ENCODE data around the gene DNHD1.

- TF ChIP-seq CTCF (IDR thresholded peaks at IDR 0.05) (peak in 1 of 3 donors; percentile 12), POLR2A (IDR thresholded peaks at IDR 0.05) (peak in 1 of 2 donors; percentile 49)
Measured at GRCh38 chr11:6612213-6613041, 115.3 kb downstream of the DNHD1 start, which contains the start of gene TAF10.
